EL (cell line): ENCODE results near the gene EFS.

Experiments used
- DNase-seq: peaks from one replicate; pipeline ENCODE4 v3.0.0-alpha.2; 2016

Gene EFS

DNA sequence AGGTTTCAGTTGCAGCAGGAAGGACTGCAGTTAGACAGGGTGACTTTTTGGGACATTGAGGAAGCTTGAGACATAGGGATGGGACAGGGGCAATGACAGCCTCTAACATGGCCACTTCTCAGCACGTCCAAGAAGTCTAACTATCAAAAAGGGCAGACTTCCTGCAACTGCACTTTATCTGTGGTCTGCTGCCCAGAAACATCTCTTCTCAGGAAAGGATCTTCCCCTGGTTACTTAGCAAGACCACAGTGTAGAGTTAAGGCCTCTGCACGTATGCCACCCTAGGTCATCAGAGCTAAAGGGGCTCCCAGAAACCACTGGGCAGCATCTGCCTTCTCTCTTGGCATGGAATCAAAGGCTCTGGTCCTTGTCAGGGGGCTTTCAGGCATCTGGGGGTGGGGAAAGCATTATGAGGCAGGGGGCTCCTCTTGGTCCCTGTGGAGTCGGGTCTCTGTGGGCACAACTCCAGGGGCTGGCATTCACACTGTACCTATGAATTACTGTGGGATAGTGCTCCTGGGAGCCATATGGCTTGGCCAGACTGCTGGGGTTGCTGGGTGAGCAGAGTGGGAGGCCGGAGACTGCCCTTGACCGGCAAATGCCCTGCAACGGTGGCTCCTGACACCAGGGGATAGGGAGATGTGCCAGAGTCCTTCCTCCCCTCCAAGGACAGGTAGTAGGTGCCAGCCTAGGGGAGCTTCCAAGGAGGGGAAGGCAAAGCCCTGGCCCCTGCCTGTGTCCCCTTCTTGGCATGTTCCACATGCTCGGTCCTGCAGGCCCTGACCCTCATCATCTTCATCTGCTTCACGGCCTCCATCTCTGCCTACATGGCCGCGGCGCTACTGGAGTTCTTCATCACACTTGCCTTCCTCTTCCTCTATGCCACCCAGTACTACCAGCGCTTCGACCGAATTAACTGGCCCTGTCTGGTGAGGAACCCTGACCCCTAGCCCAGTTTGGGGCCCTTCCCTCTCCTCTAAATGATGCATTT is 12.9 kb upstream of the EFS start:
- DNase-seq = no peak

DNA sequence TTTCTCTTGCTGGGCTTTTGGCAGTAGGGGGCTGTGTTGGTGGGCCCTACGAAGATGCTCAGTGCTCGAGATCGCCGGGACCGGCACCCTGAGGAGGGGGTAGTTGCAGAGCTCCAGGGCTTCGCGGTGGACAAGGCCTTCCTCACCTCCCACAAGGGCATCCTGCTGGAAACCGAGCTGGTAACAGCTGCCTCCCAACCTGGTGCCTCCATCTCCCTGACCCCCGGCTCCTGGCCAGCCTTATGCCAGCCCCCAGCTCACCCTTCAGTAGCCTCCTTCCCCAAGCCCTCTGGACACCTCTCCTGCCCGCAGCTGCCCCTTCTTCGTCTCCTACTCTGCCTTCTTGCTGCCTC is 12.2 kb upstream of the EFS start:
- no peak for DNase-seq

DNA sequence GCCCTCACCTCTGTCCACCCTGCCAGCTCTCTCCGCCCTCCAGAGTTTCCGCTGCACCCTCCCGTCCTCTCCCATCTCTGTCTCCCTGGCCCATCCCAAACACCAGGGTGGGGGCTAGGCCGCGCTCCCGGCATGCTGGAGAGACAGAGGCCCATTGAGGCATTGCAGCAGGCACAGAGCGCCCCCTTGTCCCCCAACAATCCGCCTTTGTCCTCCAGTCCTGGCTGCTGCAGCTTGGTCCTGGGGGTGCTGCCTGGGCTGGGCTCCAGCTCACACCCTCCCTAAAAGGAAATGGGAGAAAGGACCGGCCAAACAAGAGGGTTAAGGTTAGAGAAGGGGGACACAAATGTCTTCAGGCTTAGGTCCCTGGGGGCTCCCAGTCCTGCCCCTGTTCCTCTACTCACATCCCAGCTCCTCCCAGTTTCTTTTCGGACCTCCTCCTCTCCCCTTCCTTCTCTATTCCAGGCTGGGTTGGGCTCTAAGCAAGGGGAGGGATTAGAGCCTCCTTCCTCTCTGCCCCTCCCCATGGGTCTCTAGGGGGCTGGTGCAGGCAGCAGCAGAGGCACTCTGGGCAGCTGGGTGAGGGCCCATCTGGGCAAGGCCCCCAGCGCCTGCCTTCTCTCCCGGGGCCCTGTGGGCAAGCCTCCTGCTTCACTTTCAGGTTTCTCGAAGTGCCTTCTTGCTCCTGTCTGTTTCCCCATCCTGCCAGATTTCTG is 11.7 kb upstream of the EFS start, which contains the start of gene CMTM5:
TSS of gene CMTM5 (plus strand) at position 565 of the 716 bp plus-strand sequence. CDS start 206 bp downstream, outside the sequence.
- no peak for DNase-seq

DNA sequence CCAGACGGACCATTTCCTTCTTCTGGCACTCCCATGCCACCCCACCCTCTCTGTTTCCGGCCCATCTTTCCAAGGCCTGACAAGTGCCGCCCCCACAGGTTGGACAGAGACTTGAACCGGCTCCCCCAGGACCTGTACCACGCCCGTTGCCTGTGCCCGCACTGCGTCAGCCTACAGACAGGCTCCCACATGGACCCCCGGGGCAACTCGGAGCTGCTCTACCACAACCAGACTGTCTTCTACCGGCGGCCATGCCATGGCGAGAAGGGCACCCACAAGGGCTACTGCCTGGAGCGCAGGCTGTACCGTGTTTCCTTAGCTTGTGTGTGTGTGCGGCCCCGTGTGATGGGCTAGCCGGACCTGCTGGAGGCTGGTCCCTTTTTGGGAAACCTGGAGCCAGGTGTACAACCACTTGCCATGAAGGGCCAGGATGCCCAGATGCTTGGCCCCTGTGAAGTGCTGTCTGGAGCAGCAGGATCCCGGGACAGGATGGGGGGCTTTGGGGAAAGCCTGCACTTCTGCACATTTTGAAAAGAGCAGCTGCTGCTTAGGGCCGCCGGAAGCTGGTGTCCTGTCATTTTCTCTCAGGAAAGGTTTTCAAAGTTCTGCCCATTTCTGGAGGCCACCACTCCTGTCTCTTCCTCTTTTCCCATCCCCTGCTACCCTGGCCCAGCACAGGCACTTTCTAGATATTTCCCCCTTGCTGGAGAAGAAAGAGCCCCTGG is 10.7 kb upstream of the EFS start:
- DNase-seq = no peak

DNA sequence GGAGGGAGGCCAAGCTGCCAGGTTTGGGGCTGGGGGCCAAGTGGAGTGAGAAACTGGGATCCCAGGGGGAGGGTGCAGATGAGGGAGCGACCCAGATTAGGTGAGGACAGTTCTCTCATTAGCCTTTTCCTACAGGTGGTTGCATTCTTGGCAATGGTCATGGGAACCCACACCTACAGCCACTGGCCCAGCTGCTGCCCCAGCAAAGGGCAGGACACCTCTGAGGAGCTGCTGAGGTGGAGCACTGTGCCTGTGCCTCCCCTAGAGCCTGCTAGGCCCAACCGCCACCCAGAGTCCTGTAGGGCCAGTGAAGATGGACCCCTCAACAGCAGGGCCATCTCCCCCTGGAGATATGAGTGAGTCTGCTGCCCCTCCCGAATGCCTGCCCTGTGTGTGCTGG is 8.1 kb upstream of the EFS start:
- no peak for DNase-seq

DNA sequence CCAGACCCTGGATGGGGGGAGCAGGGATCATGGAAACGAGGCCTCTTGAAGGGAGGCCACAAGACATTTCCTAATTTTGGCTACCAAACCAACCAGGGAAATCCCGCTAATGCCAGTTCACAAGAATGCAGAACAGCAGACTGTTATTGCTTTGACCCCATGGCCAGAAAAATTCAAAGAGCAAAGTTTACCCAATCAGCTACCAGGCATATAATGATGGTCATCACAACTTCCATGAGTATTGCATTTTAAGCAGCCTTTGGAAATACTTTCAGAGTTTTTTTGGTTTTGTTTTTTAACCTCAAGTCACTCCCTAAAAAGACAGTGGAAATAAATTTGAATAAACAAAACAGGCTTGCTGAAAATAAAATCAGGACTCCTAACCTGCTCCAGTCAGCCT is 7.5 kb upstream of the EFS start, which contains the start of gene IL25:
TSS of gene IL25 (plus strand) at position 301 of the 400 bp plus-strand sequence.
- DNase-seq = no peak

DNA sequence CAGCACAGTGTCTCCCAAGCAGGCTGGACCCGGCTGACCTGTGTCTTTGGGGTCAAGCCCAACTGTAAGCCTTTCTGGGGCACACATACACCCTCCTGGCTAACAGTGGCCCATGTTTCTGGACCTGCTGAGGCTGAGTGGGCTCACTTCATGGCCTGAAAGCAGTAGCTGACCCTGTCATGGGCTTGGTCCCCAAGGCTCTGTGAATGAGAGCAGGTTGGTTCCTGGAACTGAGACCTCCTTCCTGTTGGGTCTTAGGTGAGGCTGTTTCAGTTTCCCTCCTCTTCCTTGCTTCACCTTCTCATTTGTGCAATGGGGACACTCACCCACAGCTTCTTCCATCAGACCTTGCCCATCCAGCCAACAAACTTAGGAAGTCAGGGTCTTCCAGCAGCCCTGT is 6.9 kb upstream of the EFS start:
- no peak for DNase-seq

DNA sequence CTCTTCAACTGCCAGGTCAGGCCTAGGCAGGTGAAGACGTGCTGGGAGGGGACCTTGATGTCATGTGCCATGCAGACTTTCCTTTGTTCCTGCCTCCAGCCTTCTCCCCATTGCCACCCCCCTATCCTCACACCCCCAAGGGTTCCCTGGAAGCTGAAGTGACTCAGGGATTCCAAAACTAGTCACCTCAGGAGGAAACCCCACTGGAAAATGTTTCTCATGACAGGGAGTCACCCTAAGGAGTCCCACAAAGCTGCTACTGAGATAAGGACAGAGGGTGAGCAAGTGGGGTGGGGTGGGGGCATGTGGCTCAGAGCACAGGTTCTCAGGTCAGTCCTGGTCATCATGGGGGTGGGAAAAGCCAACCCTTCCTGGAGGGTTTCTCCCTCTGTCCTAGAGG is 5.2 kb upstream of the EFS start:
- DNase-seq = no peak

DNA sequence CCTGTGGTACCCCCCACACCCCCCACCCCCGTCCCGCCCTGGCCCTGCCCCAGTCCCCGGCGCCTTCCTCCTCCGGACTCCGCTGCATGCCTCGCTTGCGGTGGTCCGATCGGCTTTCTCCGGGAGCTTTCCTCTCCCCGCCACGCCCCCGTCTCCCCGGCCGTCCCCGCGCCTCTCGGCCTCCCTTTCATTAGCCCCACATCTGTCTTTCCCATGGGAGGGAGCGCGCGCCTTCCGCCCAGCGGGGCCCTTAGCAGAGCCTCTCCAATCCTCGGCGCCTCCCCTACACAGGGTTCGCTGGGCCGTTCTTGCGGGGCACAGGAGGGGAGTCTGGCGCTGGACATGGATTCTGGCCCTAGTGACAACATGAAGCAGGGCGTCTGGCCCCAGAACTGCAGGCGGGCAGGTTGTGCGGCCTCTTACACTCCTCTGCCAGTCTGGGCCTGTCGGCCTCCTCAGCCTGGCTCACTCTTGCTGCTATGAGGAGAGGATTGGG is 1.5 kb upstream of the EFS start:
- DNase-seq = peak; percentile 66

DNA sequence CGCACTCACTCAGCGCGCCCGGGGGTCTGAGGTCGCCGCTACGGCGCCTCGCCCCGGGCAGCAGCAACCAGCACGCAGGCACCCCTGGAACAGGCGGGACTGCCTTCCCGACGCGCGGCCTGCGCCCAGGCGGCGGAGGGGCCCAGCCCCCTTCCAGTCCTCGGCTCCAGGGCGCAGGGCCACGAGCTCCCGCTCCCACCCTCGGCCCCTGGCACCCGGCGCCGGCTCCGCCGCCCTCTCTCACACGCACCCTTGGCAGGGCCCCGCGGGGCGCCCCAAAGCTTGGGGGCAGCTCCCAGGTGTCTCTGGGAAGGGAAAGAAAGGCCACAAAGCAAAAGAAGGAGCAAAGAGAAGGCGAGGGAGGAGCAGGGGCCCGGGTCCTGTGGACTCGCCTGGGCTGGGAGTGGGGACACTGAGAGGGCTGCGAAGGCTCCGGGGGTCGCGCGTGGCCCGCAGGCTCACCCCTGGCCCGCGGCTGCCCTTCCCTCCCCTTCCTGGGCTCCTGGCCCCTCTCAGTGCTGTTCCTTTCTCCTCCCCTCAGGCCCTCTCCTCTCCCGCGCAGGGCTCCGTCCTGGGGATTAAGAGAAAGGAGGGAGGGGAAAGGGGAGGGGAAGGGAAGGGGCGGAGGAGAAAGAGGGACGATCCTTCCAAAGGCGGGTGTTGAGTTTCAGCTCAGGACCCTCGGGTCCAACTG is 907 bp upstream of the EFS start:
- DNase-seq = peak; percentile 69

DNA sequence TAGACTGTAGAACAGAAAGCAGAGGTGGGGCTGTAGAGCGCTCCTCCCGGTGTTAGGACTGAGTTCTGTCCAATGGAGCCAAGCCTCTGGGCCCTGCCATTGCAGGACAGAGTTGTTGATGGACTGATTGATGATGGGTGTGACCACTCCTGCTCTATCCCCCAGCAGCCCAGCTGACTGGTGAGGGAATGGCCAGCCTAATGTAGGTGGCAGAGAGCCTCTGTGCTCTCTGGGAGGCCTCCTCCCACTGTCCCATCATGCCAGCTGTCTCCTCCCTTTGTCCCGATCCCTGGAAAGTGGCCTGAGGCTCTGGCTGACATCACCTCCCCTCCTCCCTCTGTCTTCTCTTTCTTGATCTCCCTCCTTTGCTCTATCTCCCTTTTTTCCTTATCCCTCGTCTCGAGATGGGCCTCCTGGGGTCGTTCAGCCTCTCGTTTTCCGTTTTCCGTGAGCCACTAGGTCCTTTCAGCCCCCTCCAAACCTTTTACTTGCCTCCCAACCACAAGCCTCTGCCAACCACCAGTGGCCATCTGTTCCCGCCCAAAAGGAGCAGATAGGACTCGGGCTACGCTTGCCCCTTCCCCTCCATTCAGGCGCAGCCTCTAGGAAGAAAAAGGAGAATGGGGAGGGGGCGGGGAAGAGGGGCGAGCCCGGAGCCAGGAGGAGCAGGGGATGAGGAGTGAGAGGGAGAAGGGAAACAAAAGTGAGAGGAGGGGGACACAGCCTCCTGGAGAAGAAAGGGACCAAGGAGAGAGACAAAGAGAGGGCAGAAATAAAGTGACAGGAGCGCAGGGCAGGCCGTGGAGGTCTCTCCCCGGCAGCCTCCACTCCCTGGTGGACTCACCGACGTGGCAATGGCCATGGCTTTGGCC is 572 bp downstream of the EFS start:
- peak; percentile 36 for DNase-seq

DNA sequence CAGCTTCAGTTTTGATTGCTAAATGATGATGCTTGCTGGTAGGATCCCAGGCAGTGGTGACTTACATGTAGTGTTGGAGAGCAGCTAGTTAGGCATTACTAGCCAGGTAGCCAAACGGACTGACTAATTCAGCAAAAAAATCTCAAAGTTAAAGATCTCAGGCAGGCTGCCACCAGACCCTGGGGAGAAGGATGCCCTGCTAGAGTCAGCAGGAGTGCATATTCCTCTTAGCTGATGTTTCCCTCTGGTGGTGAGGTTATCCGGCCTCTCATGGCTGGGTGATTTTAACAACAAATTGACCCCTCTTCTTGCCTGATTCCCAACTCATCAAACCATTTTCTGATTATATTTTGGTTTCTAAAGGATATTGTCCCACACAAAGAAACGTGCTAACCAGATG is 2.8 kb downstream of the EFS start:
- peak; percentile 17 for DNase-seq

DNA sequence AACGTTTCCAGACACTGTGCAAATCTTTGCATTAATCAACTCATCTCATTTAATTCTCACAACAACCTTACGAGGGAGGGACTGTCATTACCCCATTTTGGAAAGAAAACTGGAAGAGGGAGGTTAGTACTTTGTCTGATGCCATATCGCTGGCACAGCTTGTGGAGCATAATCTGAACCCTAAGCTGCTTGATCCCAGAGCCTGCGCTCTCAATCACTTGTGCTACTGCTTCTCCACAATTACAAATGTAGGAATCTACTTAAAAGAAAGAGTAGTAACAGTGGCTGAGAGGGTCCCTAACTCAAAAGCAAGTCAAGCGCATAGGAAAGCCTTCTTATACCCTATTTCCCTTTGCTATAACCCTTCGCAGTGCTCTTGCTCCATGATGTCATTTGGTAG is 3.2 kb downstream of the EFS start:
- DNase-seq = no peak

DNA sequence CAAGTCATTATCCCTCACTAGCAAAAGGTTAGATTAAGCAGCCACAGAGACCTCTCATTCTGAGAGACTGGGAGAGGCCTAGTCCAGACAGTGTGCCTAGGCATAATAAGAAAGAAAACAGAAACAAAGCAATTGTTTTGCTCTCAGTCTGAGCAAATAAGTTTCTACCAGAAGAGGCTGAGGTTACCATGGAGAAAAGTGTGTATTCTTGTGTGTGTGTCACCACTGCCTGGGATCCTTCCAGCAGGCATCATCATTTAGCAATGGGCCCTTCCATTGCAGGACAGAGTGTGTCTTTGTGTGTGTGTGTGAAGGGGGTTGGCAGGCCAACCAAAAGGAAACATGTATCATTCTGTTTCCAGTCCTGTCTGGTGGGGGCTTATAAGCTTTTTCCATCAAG is 3.7 kb downstream of the EFS start:
- DNase-seq = no peak

DNA sequence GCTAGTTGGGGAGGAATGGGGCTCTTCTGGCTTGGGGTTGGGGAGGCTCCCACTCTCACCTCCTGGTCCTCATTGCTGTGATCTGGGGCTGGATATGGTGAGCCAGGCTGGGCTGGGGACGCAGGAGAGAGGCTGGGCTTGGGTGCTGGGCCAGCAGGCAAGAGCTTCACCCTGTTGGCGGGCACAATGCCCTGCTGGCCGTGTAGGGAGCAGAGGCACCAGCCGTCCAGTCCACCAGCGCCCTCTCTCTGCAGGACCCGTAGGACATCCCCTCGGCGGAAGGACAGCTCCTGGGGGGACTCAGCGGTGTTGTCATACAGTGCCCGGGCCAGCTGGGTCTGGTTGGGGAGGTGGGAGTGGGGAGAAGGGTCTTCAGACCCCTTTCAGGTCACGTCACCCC is 4.5 kb downstream of the EFS start:
- no peak for DNase-seq

DNA sequence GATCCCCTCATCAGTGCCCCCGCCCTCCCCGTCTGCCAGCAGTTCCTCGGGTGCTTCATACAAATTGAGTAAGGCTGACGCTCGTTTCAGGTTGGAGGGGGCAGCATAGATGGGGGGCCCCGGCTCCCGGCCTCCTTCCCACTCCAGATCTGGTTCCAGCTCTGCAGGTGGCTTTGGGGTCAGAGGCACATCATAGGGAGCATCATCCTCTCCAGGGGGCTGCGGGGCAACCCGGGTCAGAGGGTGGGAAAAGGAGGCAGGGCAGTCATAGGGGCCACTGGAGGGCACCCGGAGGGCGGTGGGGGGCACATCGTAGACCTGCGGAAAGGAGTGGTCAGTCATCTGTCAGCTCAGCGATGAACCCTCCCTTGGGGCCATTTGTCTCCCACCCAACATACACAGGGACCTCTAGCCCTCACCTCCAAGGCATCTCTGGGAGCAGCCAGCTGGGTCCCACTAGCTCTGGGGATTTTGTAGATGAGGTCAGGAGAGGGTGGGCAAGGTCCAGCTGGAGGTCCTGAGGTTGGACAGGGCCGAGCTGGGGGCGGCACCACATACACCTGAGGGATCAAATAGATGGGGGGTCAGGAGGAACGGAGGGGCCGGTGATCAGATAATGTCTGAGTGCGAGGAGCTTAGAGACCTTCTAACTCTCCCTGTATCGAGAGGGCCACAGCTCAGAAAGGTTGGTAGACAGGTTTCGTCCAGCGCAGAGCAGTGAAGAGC is 5.1 kb downstream of the EFS start:
- DNase-seq = no peak

DNA sequence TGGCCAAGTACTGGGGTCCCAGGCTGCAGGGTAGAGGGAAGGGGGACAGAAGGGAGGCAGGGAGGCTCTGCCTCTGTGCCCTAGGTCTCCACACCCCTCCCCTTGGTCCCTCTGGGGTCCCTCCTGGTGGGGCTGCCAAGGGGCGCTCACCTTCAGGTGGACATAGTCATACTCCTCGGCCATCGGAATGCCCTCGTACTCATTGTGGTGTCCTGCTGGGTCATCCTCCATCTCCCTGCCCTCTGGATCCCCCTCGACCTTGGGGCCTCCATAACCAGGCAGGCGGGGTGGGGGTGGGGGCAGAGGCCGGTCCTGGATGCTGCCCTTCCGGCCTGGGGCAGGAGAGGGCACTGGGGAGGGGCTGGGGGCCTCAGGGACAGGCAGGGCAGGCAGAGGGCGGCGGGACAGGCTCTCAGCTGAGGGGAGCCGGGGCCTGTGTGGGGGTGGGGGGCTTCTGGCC is 5.8 kb downstream of the EFS start:
- DNase-seq = no peak

DNA sequence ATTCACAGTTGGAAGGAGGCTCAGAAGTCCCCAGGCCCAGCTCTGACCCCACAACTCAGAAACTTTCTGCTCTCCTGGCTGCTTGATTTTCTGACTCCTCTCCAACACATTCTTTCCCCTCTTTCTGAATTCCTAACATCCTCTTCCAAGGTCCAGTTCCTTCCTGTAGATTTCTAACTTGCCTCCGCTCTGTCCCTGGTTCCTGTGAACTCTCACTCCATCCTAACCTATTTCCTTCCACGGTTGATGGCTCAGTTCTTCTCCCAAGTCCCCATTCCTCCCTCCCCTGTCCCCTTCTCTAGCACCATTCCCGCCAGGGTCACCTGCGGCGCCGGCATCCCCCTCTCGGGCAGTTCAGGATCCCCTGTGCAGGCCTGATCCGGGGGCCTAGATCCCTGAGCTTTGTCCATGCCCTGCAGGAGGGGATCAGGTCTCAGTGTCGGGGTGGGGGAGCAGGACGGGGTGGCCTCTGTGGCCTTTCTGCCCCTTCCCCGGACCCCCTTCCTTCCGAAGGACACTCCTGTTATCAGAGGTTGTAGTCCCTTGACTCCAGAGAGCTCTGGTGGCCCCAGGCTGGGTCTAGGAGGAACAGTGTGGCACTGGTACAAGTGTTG is 6.3 kb downstream of the EFS start:
- DNase-seq = no peak

DNA sequence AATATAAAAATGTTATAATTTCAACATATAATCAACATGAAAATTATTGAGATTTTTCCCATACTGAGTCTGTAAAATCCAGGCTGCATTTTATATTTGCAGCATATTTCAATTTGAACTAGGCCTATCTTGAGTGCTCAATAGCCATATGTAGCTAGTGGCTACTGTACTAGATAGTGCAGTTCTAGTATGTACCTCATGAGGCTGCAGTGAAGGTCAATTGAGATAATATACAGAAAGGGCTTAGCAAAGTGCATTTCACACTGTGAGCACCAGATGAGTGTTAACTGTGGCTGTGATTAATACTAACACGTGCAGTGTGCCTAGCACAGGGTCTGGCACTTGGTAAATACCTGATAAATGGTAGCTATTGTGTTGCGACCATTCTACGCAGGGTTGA is 6.9 kb downstream of the EFS start:
- no peak for DNase-seq

DNA sequence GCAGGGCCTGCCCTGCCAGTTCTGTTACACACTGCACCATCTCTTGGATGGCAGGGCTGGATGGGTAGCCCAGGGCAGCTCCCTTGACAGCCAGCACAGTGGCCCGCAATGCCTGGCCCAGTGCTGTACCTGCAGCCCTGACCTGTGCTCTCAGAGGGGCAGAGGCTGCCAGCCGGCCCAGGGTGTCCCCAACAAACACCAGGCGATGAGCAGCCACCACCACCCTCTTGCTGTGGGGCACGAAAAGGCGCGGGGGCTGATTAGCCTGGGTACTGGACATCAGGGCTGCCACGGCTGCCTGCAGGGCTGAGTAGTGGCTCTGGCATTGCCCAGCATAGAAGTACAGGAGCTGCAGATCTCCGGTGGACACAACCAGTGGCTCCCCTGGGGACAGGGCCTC is 7.7 kb downstream of the EFS start:
- no peak for DNase-seq
